Body of pancreas (tissue), 4 donors: ENCODE results near the gene REEP5. TPM values are rescaled to one million over a fixed set of nuclear protein-coding genes. Genes with fewer than 3 reads are reported as not detected.

ENCODE experiments used
- ATAC-seq: fragments of 150-250 bp; one replicate; pipeline ENCODE4 v1.9.1; 2016
- DNase-seq, 4 donors: peaks; one replicate each; pipeline ENCODE4 v3.0.0-alpha.2; 2019
- H3K27ac ChIP-seq, 4 donors: fragments of 200-600 bp; sonication (generic); 1 replicate in 3 of 4; 2 replicates in 1 of 4; pipeline versions ENCODE4 v1.5.1 to v1.6.1; 2016 to 2019; ENCODE audit warnings: mild to moderate bottlenecking in 1 of 4, mixed read lengths in 1 of 4, moderate library complexity in 1 of 4
- H3K27me3 ChIP-seq, 2 donors: fragments of 200-600 bp; sonication (generic); one replicate each; pipeline ENCODE4 v1.6.0; 2016; ENCODE audit warnings: mild to moderate bottlenecking in 1 of 2
- H3K36me3 ChIP-seq, 2 donors: fragments of 200-600 bp; sonication (generic); replicated peaks in 1 of 2; 2 replicates each; pipeline ENCODE4 v1.5.1; 2016; ENCODE audit warnings: low read depth in 2 of 2; ENCODE audit not compliant: insufficient read depth in 1 of 2
- H3K4me1 ChIP-seq: fragments of 200-600 bp; sonication (generic); one replicate; pipeline ENCODE4 v1.6.0; 2016
- H3K4me3 ChIP-seq, 2 donors: fragments of 200-600 bp; sonication (generic); 1 replicate in 1 of 2; 2 replicates in 1 of 2; pipeline ENCODE4 v1.5.1; 2016 to 2019
- H3K9me3 ChIP-seq, 3 donors: fragments of 200-600 bp; sonication (generic); 1 replicate in 2 of 3; 2 replicates in 1 of 3; pipeline ENCODE4 v1.5.1; 2016
- CTCF ChIP-seq, 7 experiments: fragments of 450-650 bp in 4 of 7; fragments of 200-600 bp in 3 of 7; sonication (generic) in 3 of 7; IDR thresholded peaks; one replicate each; pipeline ENCODE4 v1.5.1; 2016 to 2019; ENCODE audit warnings: antibody characterized with exemption in 7 of 7
- POLR2A ChIP-seq, 3 donors: fragments of 450-650 bp; IDR thresholded peaks; one replicate each; pipeline ENCODE4 v1.6.1; 2016; ENCODE audit warnings: antibody characterized with exemption in 3 of 3, mild to moderate bottlenecking in 2 of 3
- WGBS, 2 donors: methylation state at CpG; one replicate each; pipeline ENCODE4 v1.1.5; 2017; 5-methylcytosine and 5-hydroxymethylcytosine counted together
- intact Hi-C: fragments of 100-400 bp; cut with DNase I; formaldehyde crosslinking; loops from one replicate; pipeline ENCODE4 v1.15.1; 2023
- total RNA-seq, 2 donors: library from RNA; depleted of rRNA; stranded (reverse); fragments of >200 nt; gene quantifications; one replicate each; pipeline ENCODE4 v1.1.0, GENCODE V29; 2016

REEP5 gene
- total RNA-seq, 2 donors from 2014 or later = 52.1 to 53.4 TPM

GRCh38 chr5:112918679-112919078, 3.3 kb downstream of the REEP5 start:
- Histone ChIP-seq H3K27ac (no peak overlapping the region), H3K9me3 (no peaks in the 10 kb centered on the region), H3K27me3 (no peaks in the 10 kb centered on the region), H3K4me1 (peaks cover 74% of the 10 kb centered on the region), H3K36me3 (peaks cover 0 to 3% of the 10 kb centered on the region in 2 donors), H3K4me3 (no peak overlapping the region)
- intact Hi-C loops = no loop called here
- no peak for ATAC-seq
- TF ChIP-seq POLR2A (IDR thresholded peaks at IDR 0.05) (no peak), CTCF (IDR thresholded peaks at IDR 0.05) (no peak)
- no peak for DNase-seq
- WGBS, 2 donors = 30 to 41% methylated on average over 1 of the region's 1 CpG

GRCh38 chr5:112918136-112918535, 3.9 kb downstream of the REEP5 start:
- TF ChIP-seq POLR2A (IDR thresholded peaks at IDR 0.05) (no peak), CTCF (IDR thresholded peaks at IDR 0.05) (no peak)
- peaks cover 80% of the 10 kb centered on the region for H3K4me1 ChIP-seq
- H3K4me3 ChIP-seq = no peak overlapping the region
- H3K27me3 ChIP-seq = no peaks in the 10 kb centered on the region
- H3K9me3 ChIP-seq = no peaks in the 10 kb centered on the region
- DNase-seq (no peak), ATAC-seq (no peak)
- peaks cover 0 to 3% of the 10 kb centered on the region in 2 donors for H3K36me3 ChIP-seq
- H3K27ac ChIP-seq = no peak overlapping the region
- intact Hi-C loops = no loop called here
- 56% methylated on average over 3 of the region's 3 CpGs for WGBS, 2 donors

GRCh38 chr5:112917453-112917995, 4.5 kb downstream of the REEP5 start:
- ATAC-seq = no peak
- TF ChIP-seq CTCF (IDR thresholded peaks at IDR 0.05) (no peak), POLR2A (IDR thresholded peaks at IDR 0.05) (no peak)
- WGBS, 2 donors = 85 to 96% methylated on average over 2 of the region's 2 CpGs

GRCh38 chr5:112915831-112916230, 6.2 kb downstream of the REEP5 start:
- 14 to 31% methylated on average over 1 of the region's 1 CpG for WGBS, 2 donors
- TF ChIP-seq POLR2A (IDR thresholded peaks at IDR 0.05) (no peak), CTCF (IDR thresholded peaks at IDR 0.05) (no peak)
- Histone ChIP-seq H3K27me3 (no peaks in the 10 kb centered on the region), H3K27ac (no peak overlapping the region), H3K4me1 (peaks cover 80% of the 10 kb centered on the region), H3K36me3 (peaks cover 0 to 3% of the 10 kb centered on the region in 2 donors), H3K9me3 (no peaks in the 10 kb centered on the region), H3K4me3 (no peak overlapping the region)
- ATAC-seq (no peak), DNase-seq (no peak)
- intact Hi-C loops = no loop called here

More at GRCh38 chr5:112917453-112917995, 4.5 kb downstream of the REEP5 start:
- H3K9me3 ChIP-seq = no peaks in the 10 kb centered on the region
- no peaks in the 10 kb centered on the region for H3K27me3 ChIP-seq
- no peak overlapping the region for H3K4me3 ChIP-seq
- no peak overlapping the region for H3K27ac ChIP-seq
- H3K4me1 ChIP-seq = peaks cover 82% of the 10 kb centered on the region
- no peak for DNase-seq
- H3K36me3 ChIP-seq = peaks cover 0 to 3% of the 10 kb centered on the region in 2 donors
- intact Hi-C loops = no loop called here

- Histone ChIP-seq H3K27me3 (no peaks in the 10 kb centered on the region), H3K9me3 (no peaks in the 10 kb centered on the region), H3K27ac (no peak overlapping the region), H3K36me3 (peaks cover 0 to 3% of the 10 kb centered on the region in 2 donors), H3K4me3 (no peak overlapping the region), H3K4me1 (peaks cover 81% of the 10 kb centered on the region)
- intact Hi-C loops = no loop called here
- DNase-seq (no peak), ATAC-seq (no peak)
- TF ChIP-seq POLR2A (IDR thresholded peaks at IDR 0.05) (no peak), CTCF (IDR thresholded peaks at IDR 0.05) (no peak)
- WGBS, 2 donors = 54 to 68% methylated on average over 4 of the region's 4 CpGs
Observed at GRCh38 chr5:112914584-112914983, 7.4 kb downstream of the REEP5 start.
